WTC11 (cell line): ENCODE results near the gene GJC3. TPM values are rescaled to one million over a fixed set of nuclear protein-coding genes. Genes with fewer than 3 reads are reported as not detected.

Experiments used
- ATAC-seq: fragments of 200-7000 bp; cut with Tn5 transposase; 2 replicates; pipeline ENCODE4 v1.10.0; 2021; ENCODE audit warnings: mild to moderate bottlenecking, moderate library complexity
- CTCF ChIA-PET: fragments of 300-600 bp; sonication (Branson Sonifier 250); formaldehyde crosslinking; loops from one replicate; lab custom pipeline; 2021; ENCODE audit warnings: antibody characterized with exemption; lab: Charles Lee
- POLR2A ChIA-PET: fragments of 350-600 bp; sonication (Branson Sonifier 250); formaldehyde crosslinking; loops from one replicate; lab custom pipeline; 2021; ENCODE audit warnings: antibody characterized with exemption; lab: Charles Lee
- DNase-seq: peaks from one replicate; pipeline ENCODE4 v3.0.0; 2021; ENCODE audit warnings: low spot score
- H3K27ac Mint-ChIP-seq: 2 replicates; pipeline ENCODE4 v1.8.0; 2021; ENCODE audit warnings: mixed read lengths
- H3K27me3 Mint-ChIP-seq: 2 replicates; pipeline ENCODE4 v1.8.0; 2021; ENCODE audit warnings: low read depth, mild to moderate bottlenecking, moderate library complexity, mixed read lengths
- H3K36me3 Mint-ChIP-seq: 2 replicates; pipeline ENCODE4 v1.8.0; 2021; ENCODE audit warnings: mixed read lengths
- H3K4me1 Mint-ChIP-seq: 2 replicates; pipeline ENCODE4 v1.8.0; 2022; ENCODE audit warnings: mixed read lengths
- H3K4me3 Mint-ChIP-seq: 2 replicates; pipeline ENCODE4 v1.8.0; 2021; ENCODE audit warnings: mild to moderate bottlenecking, moderate library complexity, mixed read lengths
- H3K9me3 Mint-ChIP-seq: 2 replicates; pipeline ENCODE4 v1.8.0; 2021; ENCODE audit warnings: mixed read lengths
- ARID4B ChIP-seq: sonication (generic); formaldehyde crosslinking; IDR thresholded peaks from 2 replicates; pipeline ENCODE4 v1.8.0; 2023; ENCODE audit warnings: missing genetic modification reagents, mild to moderate bottlenecking, borderline replicate concordance
- ATF6 ChIP-seq: sonication (generic); formaldehyde crosslinking; IDR thresholded peaks from 2 replicates; pipeline ENCODE4 v1.8.1; 2023; ENCODE audit warnings: mild to moderate bottlenecking, missing genetic modification reagents
- CREM ChIP-seq: sonication (generic); formaldehyde crosslinking; IDR thresholded peaks from 2 replicates; pipeline ENCODE4 v1.8.1; 2022; ENCODE audit warnings: mild to moderate bottlenecking, missing genetic modification reagents, moderate library complexity
- ELF4 ChIP-seq: sonication (generic); formaldehyde crosslinking; IDR thresholded peaks from 2 replicates; pipeline ENCODE4 v1.8.1; 2022; ENCODE audit warnings: low read depth, mild to moderate bottlenecking, moderate library complexity, missing genetic modification reagents
- EMX1 ChIP-seq: fragments of 250-450 bp; sonication (Bioruptor Pico); IDR thresholded peaks from 2 replicates; pipeline ENCODE4 v1.8.0; 2021; ENCODE audit warnings: mild to moderate bottlenecking
- FOXP1 ChIP-seq: sonication (generic); formaldehyde crosslinking; IDR thresholded peaks from 2 replicates; pipeline ENCODE4 v1.8.0; 2022; ENCODE audit warnings: missing genetic modification reagents, mild to moderate bottlenecking, moderate library complexity, borderline replicate concordance
- KAT7 ChIP-seq: sonication (generic); formaldehyde crosslinking; IDR thresholded peaks from 2 replicates; pipeline ENCODE4 v1.8.1; 2023; ENCODE audit warnings: missing genetic modification reagents, mild to moderate bottlenecking, borderline replicate concordance
- MXD4 ChIP-seq: fragments of 250-450 bp; sonication (Bioruptor Pico); IDR thresholded peaks from 2 replicates; pipeline ENCODE4 v1.8.0; 2021; ENCODE audit warnings: mild to moderate bottlenecking, moderate library complexity, borderline replicate concordance
- MYBL2 ChIP-seq: sonication (generic); formaldehyde crosslinking; IDR thresholded peaks from 2 replicates; pipeline ENCODE4 v1.8.1; 2023; ENCODE audit warnings: mild to moderate bottlenecking, moderate library complexity, missing genetic modification reagents
- PRRX2 ChIP-seq: fragments of 250-450 bp; sonication (Bioruptor Pico); IDR thresholded peaks from 2 replicates; pipeline ENCODE4 v1.8.0; 2021; ENCODE audit warnings: mild to moderate bottlenecking
- RELA ChIP-seq: sonication (generic); formaldehyde crosslinking; IDR thresholded peaks from 2 replicates; pipeline ENCODE4 v1.8.1; 2022; ENCODE audit warnings: missing genetic modification reagents, mild to moderate bottlenecking, borderline replicate concordance
- RORB ChIP-seq: fragments of 250-450 bp; sonication (Bioruptor Pico); IDR thresholded peaks from 2 replicates; pipeline ENCODE4 v1.9.0; 2021; ENCODE audit warnings: mild to moderate bottlenecking
- ZNF121 ChIP-seq: sonication (generic); formaldehyde crosslinking; IDR thresholded peaks from 2 replicates; pipeline ENCODE4 v1.8.0; 2023; ENCODE audit warnings: missing genetic modification reagents
- ZNF232 ChIP-seq: sonication (generic); formaldehyde crosslinking; IDR thresholded peaks from 2 replicates; pipeline ENCODE4 v1.8.0; 2022; ENCODE audit warnings: mild to moderate bottlenecking, missing genetic modification reagents
- ZNF396 ChIP-seq: fragments of 250-450 bp; sonication (Bioruptor Pico); IDR thresholded peaks from 2 replicates; pipeline ENCODE4 v1.8.0; 2021; ENCODE audit warnings: mild to moderate bottlenecking, moderate library complexity, borderline replicate concordance
- total RNA-seq: library from RNA; stranded (reverse); gene quantifications from 3 replicates; pipeline ENCODE4 v1.2.3, GENCODE V29; 2021
- TF ChIP-seq, protein P1 (sequence below): sonication (generic); formaldehyde crosslinking; IDR thresholded peaks from 2 replicates; pipeline ENCODE4 v1.8.1; 2023; ENCODE audit warnings: mild to moderate bottlenecking, missing genetic modification reagents
- TF ChIP-seq, protein P2 (sequence below): sonication (generic); formaldehyde crosslinking; IDR thresholded peaks from 2 replicates; pipeline ENCODE4 v1.8.0; 2023; ENCODE audit warnings: mild to moderate bottlenecking, missing genetic modification reagents
- TF ChIP-seq, protein P3 (sequence below): sonication (generic); formaldehyde crosslinking; IDR thresholded peaks from 2 replicates; pipeline ENCODE4 v1.8.0; 2023; ENCODE audit warnings: missing genetic modification reagents
- TF ChIP-seq, protein P4 (sequence below): sonication (generic); formaldehyde crosslinking; IDR thresholded peaks from 2 replicates; pipeline ENCODE4 v1.8.1; 2023; ENCODE audit warnings: mild to moderate bottlenecking, missing genetic modification reagents, borderline replicate concordance

Gene GJC3
- total RNA-seq, 1 experiment from 2014 or later = 2.9 TPM

GRCh38 chr7:99910976-99911375 lies 18.4 kb downstream of the GJC3 start:
- H3K27ac Mint-ChIP-seq = no peak overlapping the region
- CTCF ChIA-PET = no interaction called here
- H3K4me3 Mint-ChIP-seq = no peak overlapping the region
- no peaks in the 10 kb centered on the region for H3K4me1 Mint-ChIP-seq
- H3K36me3 Mint-ChIP-seq = peaks cover 14% of the 10 kb centered on the region
- DNase-seq (no peak), ATAC-seq (no peak)
- H3K9me3 Mint-ChIP-seq = 0 out of 2 replicates have a peak, but pooled peaks cover 9% of the 10 kb centered on the region
- H3K27me3 Mint-ChIP-seq = no peaks in the 10 kb centered on the region; the same call in none of the 2 replicates
- POLR2A ChIA-PET = no interaction called here
- no peak for TF ChIP-seq ZNF232 (CRISPR knock-in tag)
- TF ChIP-seq, protein P1, sequence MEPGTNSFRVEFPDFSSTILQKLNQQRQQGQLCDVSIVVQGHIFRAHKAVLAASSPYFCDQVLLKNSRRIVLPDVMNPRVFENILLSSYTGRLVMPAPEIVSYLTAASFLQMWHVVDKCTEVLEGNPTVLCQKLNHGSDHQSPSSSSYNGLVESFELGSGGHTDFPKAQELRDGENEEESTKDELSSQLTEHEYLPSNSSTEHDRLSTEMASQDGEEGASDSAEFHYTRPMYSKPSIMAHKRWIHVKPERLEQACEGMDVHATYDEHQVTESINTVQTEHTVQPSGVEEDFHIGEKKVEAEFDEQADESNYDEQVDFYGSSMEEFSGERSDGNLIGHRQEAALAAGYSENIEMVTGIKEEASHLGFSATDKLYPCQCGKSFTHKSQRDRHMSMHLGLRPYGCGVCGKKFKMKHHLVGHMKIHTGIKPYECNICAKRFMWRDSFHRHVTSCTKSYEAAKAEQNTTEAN (CRISPR knock-in tag) = no peak
- no peak for TF ChIP-seq RELA (CRISPR knock-in tag)
- no peak for TF ChIP-seq ARID4B (CRISPR knock-in tag)
- no peak for TF ChIP-seq ATF6 (CRISPR knock-in tag)
- no peak for TF ChIP-seq PRRX2 (CRISPR knock-in tag)
- TF ChIP-seq RORB = no peak

- no peak for ATAC-seq
- Mint-ChIP-seq H3K27ac (no peak overlapping the region), H3K27me3 (no peaks in the 10 kb centered on the region), H3K36me3 (peaks cover 22% of the 10 kb centered on the region), H3K9me3 (no peaks in the 10 kb centered on the region), H3K4me3 (no peak overlapping the region), H3K4me1 (no peaks in the 10 kb centered on the region)
- ChIA-PET POLR2A (no interaction called here), CTCF (no interaction called here)
- DNase-seq = no peak
- TF ChIP-seq MXD4 (CRISPR knock-in tag) (no peak), CREM (CRISPR knock-in tag) (no peak), KAT7 (no peak), ZNF396 (no peak), MYBL2 (CRISPR knock-in tag) (no peak), ZNF121 (CRISPR knock-in tag) (no peak), FOXP1 (CRISPR knock-in tag) (no peak), EMX1 (no peak), ELF4 (CRISPR knock-in tag) (no peak), ZNF232 (CRISPR knock-in tag) (no peak)
- TF ChIP-seq, protein P2, sequence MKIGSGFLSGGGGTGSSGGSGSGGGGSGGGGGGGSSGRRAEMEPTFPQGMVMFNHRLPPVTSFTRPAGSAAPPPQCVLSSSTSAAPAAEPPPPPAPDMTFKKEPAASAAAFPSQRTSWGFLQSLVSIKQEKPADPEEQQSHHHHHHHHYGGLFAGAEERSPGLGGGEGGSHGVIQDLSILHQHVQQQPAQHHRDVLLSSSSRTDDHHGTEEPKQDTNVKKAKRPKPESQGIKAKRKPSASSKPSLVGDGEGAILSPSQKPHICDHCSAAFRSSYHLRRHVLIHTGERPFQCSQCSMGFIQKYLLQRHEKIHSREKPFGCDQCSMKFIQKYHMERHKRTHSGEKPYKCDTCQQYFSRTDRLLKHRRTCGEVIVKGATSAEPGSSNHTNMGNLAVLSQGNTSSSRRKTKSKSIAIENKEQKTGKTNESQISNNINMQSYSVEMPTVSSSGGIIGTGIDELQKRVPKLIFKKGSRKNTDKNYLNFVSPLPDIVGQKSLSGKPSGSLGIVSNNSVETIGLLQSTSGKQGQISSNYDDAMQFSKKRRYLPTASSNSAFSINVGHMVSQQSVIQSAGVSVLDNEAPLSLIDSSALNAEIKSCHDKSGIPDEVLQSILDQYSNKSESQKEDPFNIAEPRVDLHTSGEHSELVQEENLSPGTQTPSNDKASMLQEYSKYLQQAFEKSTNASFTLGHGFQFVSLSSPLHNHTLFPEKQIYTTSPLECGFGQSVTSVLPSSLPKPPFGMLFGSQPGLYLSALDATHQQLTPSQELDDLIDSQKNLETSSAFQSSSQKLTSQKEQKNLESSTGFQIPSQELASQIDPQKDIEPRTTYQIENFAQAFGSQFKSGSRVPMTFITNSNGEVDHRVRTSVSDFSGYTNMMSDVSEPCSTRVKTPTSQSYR (CRISPR knock-in tag) = no peak
- TF ChIP-seq, protein P1 (CRISPR knock-in tag) = no peak
- TF ChIP-seq, protein P3, sequence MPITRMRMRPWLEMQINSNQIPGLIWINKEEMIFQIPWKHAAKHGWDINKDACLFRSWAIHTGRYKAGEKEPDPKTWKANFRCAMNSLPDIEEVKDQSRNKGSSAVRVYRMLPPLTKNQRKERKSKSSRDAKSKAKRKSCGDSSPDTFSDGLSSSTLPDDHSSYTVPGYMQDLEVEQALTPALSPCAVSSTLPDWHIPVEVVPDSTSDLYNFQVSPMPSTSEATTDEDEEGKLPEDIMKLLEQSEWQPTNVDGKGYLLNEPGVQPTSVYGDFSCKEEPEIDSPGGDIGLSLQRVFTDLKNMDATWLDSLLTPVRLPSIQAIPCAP = no peak
- TF ChIP-seq, protein P4, sequence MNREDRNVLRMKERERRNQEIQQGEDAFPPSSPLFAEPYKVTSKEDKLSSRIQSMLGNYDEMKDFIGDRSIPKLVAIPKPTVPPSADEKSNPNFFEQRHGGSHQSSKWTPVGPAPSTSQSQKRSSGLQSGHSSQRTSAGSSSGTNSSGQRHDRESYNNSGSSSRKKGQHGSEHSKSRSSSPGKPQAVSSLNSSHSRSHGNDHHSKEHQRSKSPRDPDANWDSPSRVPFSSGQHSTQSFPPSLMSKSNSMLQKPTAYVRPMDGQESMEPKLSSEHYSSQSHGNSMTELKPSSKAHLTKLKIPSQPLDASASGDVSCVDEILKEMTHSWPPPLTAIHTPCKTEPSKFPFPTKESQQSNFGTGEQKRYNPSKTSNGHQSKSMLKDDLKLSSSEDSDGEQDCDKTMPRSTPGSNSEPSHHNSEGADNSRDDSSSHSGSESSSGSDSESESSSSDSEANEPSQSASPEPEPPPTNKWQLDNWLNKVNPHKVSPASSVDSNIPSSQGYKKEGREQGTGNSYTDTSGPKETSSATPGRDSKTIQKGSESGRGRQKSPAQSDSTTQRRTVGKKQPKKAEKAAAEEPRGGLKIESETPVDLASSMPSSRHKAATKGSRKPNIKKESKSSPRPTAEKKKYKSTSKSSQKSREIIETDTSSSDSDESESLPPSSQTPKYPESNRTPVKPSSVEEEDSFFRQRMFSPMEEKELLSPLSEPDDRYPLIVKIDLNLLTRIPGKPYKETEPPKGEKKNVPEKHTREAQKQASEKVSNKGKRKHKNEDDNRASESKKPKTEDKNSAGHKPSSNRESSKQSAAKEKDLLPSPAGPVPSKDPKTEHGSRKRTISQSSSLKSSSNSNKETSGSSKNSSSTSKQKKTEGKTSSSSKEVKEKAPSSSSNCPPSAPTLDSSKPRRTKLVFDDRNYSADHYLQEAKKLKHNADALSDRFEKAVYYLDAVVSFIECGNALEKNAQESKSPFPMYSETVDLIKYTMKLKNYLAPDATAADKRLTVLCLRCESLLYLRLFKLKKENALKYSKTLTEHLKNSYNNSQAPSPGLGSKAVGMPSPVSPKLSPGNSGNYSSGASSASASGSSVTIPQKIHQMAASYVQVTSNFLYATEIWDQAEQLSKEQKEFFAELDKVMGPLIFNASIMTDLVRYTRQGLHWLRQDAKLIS = no peak
Measured at GRCh38 chr7:99901581-99901980, 27.8 kb downstream of the GJC3 start.
